T-helper 17 cell (primary cell): ENCODE data around the gene OR2S2. TPM values are rescaled to one million over a fixed set of nuclear protein-coding genes. Genes with fewer than 3 reads are reported as not detected.

Experiments used
- ATAC-seq: fragments of 150-1000 bp; cut with Tn5 transposase; 2 replicates; pipeline ENCODE4 v1.10.0; 2021; ENCODE audit warnings: mild to moderate bottlenecking, moderate library complexity
- DNase-seq, 3 donors: peaks; one replicate each; pipeline versions ENCODE4 v3.0.0 to v3.0.0-alpha.2; 2020 to 2021
- H3K9me3 ChIP-seq: one replicate; pipeline ENCODE4 v1.7.0; 2013; ENCODE audit warnings: low read length, mild to moderate bottlenecking; ENCODE audit not compliant: control insufficient read depth, poor library complexity, severe bottlenecking
- H3K27ac Mint-ChIP-seq: one replicate; pipeline ENCODE4 v1.8.0; 2022; ENCODE audit warnings: mild to moderate bottlenecking, moderate library complexity, mixed read lengths
- H3K27me3 Mint-ChIP-seq: one replicate; pipeline ENCODE4 v1.8.0; 2022; ENCODE audit warnings: mixed read lengths
- H3K36me3 Mint-ChIP-seq: one replicate; pipeline ENCODE4 v1.8.0; 2022; ENCODE audit warnings: low read depth, mixed read lengths
- H3K4me1 Mint-ChIP-seq: one replicate; pipeline ENCODE4 v1.8.0; 2022; ENCODE audit warnings: mild to moderate bottlenecking, mixed read lengths
- H3K4me3 Mint-ChIP-seq: one replicate; pipeline ENCODE4 v1.8.0; 2022; ENCODE audit warnings: mild to moderate bottlenecking, moderate library complexity, mixed read lengths
- total RNA-seq, 4 donors: library from RNA in 2 of 4; stranded (reverse) in 2 of 4; gene quantifications; one replicate each; pipeline ENCODE4 v1.2.3 and lab custom pipeline; 2022 to 2026

Gene OR2S2
- total RNA-seq, 2 donors from 2014 or later: not detected

DNA sequence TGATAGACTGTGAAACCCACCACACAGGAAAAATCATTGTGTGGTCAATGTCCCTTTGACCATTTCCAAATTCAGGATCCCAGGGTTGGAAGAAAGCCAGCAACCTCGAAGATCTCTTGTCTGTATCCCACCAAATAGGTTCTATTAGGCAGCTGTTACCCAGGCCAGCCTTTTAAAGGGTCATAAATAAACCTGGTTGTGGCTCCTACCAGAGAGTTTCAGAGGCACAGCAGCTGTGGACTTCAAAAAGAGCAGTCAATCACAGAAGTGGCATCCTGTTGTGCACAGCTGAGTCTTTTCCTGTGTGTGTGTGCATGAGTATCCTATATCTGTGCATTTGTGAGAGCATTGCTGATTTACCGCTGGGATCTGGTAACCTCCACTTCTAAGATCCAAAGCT, 23.7 kb upstream of the OR2S2 start:
- H3K9me3 ChIP-seq: no peaks in the 10 kb centered on the region
- Mint-ChIP-seq H3K4me3 (no peak overlapping the region), H3K27ac (no peak overlapping the region), H3K27me3 (peaks cover 56% of the 10 kb centered on the region), H3K4me1 (peaks cover 3% of the 10 kb centered on the region), H3K36me3 (no peaks in the 10 kb centered on the region)
- DNase-seq (no peak), ATAC-seq (no peak)

DNA sequence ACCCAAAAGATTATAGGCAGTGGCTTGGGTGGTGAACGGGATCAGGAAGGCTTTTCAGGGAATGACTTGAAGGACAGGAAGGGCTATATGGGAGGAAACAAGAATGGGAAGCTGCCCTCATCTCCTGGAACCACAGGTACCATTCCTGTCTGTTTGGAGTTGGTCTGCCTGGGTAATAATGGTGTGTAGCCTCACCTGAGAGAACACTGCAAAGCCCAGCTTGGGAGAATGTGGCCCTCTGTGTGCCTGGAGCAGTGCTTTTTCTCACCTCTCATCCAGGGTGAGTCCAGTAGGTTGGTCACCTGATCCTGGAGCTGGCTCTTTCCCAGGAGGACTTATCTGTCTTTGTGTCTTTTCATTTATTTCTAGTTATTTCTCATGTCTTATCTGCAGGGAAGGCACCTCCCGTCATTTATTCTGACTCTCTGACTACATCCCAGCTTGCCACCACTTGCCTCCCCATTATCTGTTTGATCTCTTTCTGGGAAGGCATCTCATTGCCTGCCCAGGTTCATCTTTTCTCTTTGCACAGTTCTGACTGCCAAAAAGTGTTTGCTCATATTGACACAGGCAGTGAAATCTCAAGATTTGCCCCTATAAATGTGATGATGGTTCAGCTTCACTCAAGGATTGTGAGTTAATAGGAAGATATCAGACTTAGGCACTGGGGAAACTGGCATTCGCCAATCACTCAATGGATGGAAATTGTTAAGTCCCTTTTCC, 22.5 kb upstream of the OR2S2 start:
- Mint-ChIP-seq H3K4me3 (no peak overlapping the region), H3K27me3 (peaks cover 56% of the 10 kb centered on the region), H3K4me1 (peaks cover 3% of the 10 kb centered on the region), H3K36me3 (no peaks in the 10 kb centered on the region), H3K27ac (no peak overlapping the region)
- no peak for ATAC-seq
- H3K9me3 ChIP-seq: peaks cover 3% of the 10 kb centered on the region
- no peak for DNase-seq

DNA sequence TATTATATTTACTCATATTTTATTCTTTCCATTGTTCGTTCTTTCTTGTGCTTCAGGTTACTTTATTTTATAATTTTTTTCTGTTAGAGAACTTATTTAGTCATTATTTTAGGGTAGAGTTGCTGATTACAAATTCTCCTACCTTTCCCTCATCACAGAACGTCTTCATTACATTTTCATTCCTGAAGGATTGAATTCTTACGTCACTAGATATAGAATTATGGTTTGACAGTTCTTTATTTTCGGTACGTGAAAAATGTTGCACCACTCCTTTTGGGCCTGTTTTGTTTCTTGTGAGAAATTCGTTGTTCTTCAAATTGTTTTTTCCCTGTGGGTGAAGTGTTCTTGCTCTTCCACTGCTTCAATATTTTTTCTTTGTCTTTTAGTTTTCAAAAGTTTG, 20.8 kb upstream of the OR2S2 start:
- H3K4me3 Mint-ChIP-seq: no peak overlapping the region
- no peak for ATAC-seq
- peaks cover 9% of the 10 kb centered on the region for H3K9me3 ChIP-seq
- H3K4me1 Mint-ChIP-seq: no peaks in the 10 kb centered on the region
- H3K27me3 Mint-ChIP-seq: peaks cover 50% of the 10 kb centered on the region
- no peak for DNase-seq
- H3K27ac Mint-ChIP-seq: no peak overlapping the region
- H3K36me3 Mint-ChIP-seq: no peaks in the 10 kb centered on the region

DNA sequence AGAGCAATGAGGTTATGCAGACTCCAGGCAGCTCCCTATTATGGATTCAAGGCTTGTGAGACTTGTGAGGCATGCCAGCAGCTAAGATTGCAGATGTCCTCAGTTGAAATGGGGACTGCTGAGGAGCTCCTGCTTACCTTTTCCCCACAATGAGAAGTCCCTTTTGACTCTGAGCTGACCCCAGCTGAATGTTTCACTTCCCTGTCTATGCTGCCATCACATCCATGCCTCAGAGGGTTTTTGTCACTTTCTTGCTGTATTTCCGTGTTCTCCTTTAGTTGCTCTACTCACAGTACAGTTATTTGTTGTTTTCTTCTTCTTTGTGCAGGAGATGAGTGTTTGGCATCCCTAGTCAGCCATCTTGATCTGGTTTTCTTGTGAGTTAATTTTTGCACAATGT, 18.8 kb upstream of the OR2S2 start:
- DNase-seq (no peak), ATAC-seq (no peak)
- H3K9me3 ChIP-seq: peaks cover 9% of the 10 kb centered on the region
- Mint-ChIP-seq H3K27me3 (peaks cover 42% of the 10 kb centered on the region), H3K27ac (no peak overlapping the region), H3K4me3 (no peak overlapping the region), H3K36me3 (no peaks in the 10 kb centered on the region), H3K4me1 (peaks cover 5% of the 10 kb centered on the region)

GRCh38 chr9:35974800-35975199, 16.8 kb upstream of the OR2S2 start:
- no peak overlapping the region for H3K27ac Mint-ChIP-seq
- DNase-seq (no peak), ATAC-seq (no peak)
- peaks cover 5% of the 10 kb centered on the region for H3K4me1 Mint-ChIP-seq
- peaks cover 9% of the 10 kb centered on the region for H3K9me3 ChIP-seq
- H3K4me3 Mint-ChIP-seq: no peak overlapping the region
- H3K36me3 Mint-ChIP-seq: no peaks in the 10 kb centered on the region
- H3K27me3 Mint-ChIP-seq: peaks cover 40% of the 10 kb centered on the region

GRCh38 chr9:35972093-35972492, 14.1 kb upstream of the OR2S2 start:
- Mint-ChIP-seq H3K4me1 (peaks cover 5% of the 10 kb centered on the region), H3K4me3 (peak overlapping the region; percentile 28), H3K27me3 (peaks cover 43% of the 10 kb centered on the region), H3K27ac (no peak overlapping the region), H3K36me3 (no peaks in the 10 kb centered on the region)
- H3K9me3 ChIP-seq: peaks cover 9% of the 10 kb centered on the region
- peak in 1 of 3 donors; percentile 15 for DNase-seq
- ATAC-seq: peak; percentile 46

DNA sequence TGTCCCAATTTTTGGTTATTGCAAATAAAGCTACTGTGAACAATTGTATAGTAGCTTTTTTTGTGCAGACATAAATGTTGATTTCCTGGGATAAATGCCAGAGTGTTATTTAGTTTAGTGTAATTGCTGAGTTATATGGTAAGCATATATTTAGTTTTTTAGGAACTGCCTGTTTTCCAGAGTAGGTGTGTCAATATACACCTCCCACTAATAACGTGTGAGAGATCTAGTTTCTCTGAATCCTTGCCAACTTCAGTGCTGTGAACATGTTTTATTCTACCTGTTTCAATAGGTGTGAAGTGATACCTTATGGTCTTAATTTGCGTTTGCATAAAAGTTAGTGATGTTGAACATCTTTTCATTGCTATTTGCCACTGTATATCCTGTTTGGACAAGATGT, 9.1 kb upstream of the OR2S2 start:
- Mint-ChIP-seq H3K4me3 (no peak overlapping the region), H3K27ac (no peak overlapping the region), H3K36me3 (no peaks in the 10 kb centered on the region), H3K4me1 (no peaks in the 10 kb centered on the region), H3K27me3 (peaks cover 62% of the 10 kb centered on the region)
- H3K9me3 ChIP-seq: no peaks in the 10 kb centered on the region
- no peak for DNase-seq
- ATAC-seq: no peak

DNA sequence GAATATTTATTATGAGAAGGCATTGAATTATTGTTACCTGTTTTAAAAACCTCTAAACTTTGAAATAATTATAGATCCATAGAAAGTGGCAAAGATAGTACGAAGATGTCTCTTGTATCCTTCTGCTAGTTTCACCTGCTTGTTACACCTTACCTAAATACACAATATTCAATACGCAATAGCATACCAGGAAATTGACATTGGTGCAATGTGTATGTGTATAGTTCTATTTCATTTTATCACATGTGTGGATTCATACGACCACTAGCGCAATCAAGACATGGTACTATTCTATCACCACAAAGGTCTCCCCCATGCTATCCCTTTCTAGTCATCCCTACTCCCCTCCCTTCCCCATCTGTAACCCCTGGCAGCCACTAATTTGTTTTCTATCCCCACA, 8.5 kb upstream of the OR2S2 start:
- Mint-ChIP-seq H3K4me1 (no peaks in the 10 kb centered on the region), H3K27ac (no peak overlapping the region), H3K36me3 (no peaks in the 10 kb centered on the region), H3K27me3 (peaks cover 57% of the 10 kb centered on the region), H3K4me3 (no peak overlapping the region)
- no peak for ATAC-seq
- H3K9me3 ChIP-seq: no peaks in the 10 kb centered on the region
- DNase-seq: no peak

DNA sequence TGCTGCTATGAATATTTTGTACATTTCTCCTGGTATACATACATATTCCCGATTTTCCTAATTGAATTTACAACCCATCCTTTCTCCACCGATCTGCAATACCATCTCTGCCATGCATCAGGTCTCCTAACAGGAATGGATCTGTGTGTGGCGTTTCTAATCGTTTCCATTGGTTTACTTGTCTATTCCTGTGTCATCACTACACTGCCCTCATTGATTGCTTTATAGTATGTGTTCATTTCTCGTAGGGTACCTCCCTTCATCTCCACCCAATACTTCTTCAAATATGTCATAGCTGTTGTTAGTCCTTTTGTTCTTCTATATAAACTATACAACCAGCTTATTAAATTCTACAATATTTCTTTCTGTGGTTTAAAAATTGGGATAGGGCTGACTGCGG, 7.1 kb upstream of the OR2S2 start:
- H3K9me3 ChIP-seq: no peaks in the 10 kb centered on the region
- no peak overlapping the region for H3K27ac Mint-ChIP-seq
- no peak for ATAC-seq
- H3K4me1 Mint-ChIP-seq: no peaks in the 10 kb centered on the region
- H3K4me3 Mint-ChIP-seq: no peak overlapping the region
- peaks cover 51% of the 10 kb centered on the region for H3K27me3 Mint-ChIP-seq
- DNase-seq: no peak
- no peaks in the 10 kb centered on the region for H3K36me3 Mint-ChIP-seq

DNA sequence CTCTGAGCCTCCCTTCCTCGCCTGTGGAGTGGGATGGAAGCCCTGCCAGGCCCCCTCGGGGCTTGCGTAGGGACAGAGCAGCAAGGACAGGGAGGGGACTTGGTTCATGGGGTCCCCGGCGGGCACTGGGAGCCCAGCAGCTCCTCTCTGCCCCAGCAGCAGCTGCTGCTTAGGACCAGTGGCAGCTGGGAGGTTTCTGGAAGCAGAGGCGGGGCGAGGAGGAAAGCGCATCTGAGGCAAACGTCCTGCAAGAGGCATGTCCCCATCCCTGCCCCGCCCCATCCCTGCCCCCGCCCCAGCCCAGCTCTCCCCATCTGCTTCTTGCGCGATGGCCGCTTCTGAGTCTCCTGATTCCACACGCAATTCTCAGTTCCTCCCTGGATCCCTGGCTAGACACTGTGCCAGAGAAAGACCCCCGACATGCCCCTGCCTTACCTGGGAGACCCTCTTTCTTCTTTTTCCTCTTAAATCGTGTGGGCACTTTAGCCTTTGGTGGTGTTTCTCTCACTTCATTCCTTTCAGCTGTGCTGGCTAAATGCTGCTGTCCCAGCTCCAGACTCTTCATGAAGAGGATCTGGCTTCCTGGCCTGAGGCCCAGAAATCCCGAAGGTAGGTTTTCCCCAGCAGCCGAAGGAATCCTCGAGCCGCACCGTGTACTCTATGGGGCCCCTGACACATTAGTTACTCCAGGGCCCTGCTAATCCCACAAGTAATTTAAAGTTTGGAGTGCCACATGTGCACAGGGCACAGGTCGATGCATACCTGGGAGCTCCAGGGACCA, 4.4 kb upstream of the OR2S2 start:
- Mint-ChIP-seq H3K36me3 (no peaks in the 10 kb centered on the region), H3K4me1 (no peaks in the 10 kb centered on the region), H3K4me3 (no peak overlapping the region), H3K27ac (no peak overlapping the region), H3K27me3 (peaks cover 39% of the 10 kb centered on the region)
- ATAC-seq (no peak), DNase-seq (no peak)
- no peaks in the 10 kb centered on the region for H3K9me3 ChIP-seq

GRCh38 chr9:35960039-35960655, 2.2 kb upstream of the OR2S2 start:
- H3K27me3 Mint-ChIP-seq: peaks cover 39% of the 10 kb centered on the region
- H3K36me3 Mint-ChIP-seq: no peaks in the 10 kb centered on the region
- no peak overlapping the region for H3K4me3 Mint-ChIP-seq
- H3K4me1 Mint-ChIP-seq: no peaks in the 10 kb centered on the region
- ATAC-seq (no peak), DNase-seq (no peak)
- no peak overlapping the region for H3K27ac Mint-ChIP-seq
- no peaks in the 10 kb centered on the region for H3K9me3 ChIP-seq

- Mint-ChIP-seq H3K27me3 (peaks cover 37% of the 10 kb centered on the region), H3K4me3 (no peak overlapping the region), H3K4me1 (peaks cover 6% of the 10 kb centered on the region), H3K36me3 (no peaks in the 10 kb centered on the region), H3K27ac (no peak overlapping the region)
- no peak for DNase-seq
- no peaks in the 10 kb centered on the region for H3K9me3 ChIP-seq
- ATAC-seq: no peak
Observed at GRCh38 chr9:35956651-35957050, 1.3 kb downstream of the OR2S2 start.

- no peak overlapping the region for H3K4me3 Mint-ChIP-seq
Observed at GRCh38 chr9:35954942-35955546, 2.9 kb downstream of the OR2S2 start.

More at GRCh38 chr9:35954942-35955546, 2.9 kb downstream of the OR2S2 start:
- H3K27ac Mint-ChIP-seq: no peak overlapping the region
- H3K4me1 Mint-ChIP-seq: peaks cover 6% of the 10 kb centered on the region
- peak; percentile 84 for ATAC-seq
- DNase-seq: peak in 1 of 3 donors; percentile 27
- H3K36me3 Mint-ChIP-seq: no peaks in the 10 kb centered on the region
- peaks cover 31% of the 10 kb centered on the region for H3K27me3 Mint-ChIP-seq
- no peaks in the 10 kb centered on the region for H3K9me3 ChIP-seq
